K562 (cell line): ENCODE measurements around the gene SPEM2. TPM values are rescaled to one million over a fixed set of nuclear protein-coding genes. Genes with fewer than 3 reads are reported as not detected.

ENCODE experiments used
- ATAC-seq: fragments of 200-7000 bp; cut with Tn5 transposase; 3 replicates; pipeline ENCODE4 v1.9.1; 2020; ENCODE audit warnings: moderate library complexity
- BruUV-seq: library from RNA; stranded (reverse); fragments of 400-500 nt; replicated peaks from 2 replicates; lab custom pipeline; 2021; lab: Mats Ljungman, UMichigan
- CTCF ChIA-PET: fragments of 300-600 bp; formaldehyde crosslinking; extraction: SDS; loops from one replicate; lab custom pipeline; 2021; ENCODE audit warnings: low intra/inter-chr PET ratio; lab: Yijun Ruan, JAX
- POLR2A ChIA-PET: fragments of 300-600, 350-650 bp; sonication (Branson Sonifier 250); formaldehyde crosslinking; extraction: SDS; loops from one replicate; lab custom pipeline; 2021; ENCODE audit warnings: antibody characterized with exemption, inconsistent platforms; lab: Yijun Ruan, JAX
- DNase-seq, 4 experiments: peaks; one replicate each; pipeline versions ENCODE4 v3.0.0 to v3.0.0-alpha.2; 2011 to 2018; ENCODE audit warnings: low spot score in 3 of 4, mixed read lengths in 3 of 4; ENCODE audit errors: extremely low read depth in 1 of 4
- FAIRE-seq: peaks from 2 replicates; lab custom pipeline; 2011; peaks lifted over from hg19 to GRCh38; lab: Jason Lieb, UNC
- H2AFZ ChIP-seq: 2 replicates; pipeline ENCODE4 v1.6.0; 2011; ENCODE audit warnings: low read depth, low read length, control low read depth, inconsistent platforms
- H3K27ac ChIP-seq: fragments of 200-600 bp; 3 replicates; pipeline ENCODE4 v1.8.0; 2011; ENCODE audit warnings: low read depth, mild to moderate bottlenecking, control low read depth, inconsistent platforms, low read length, moderate library complexity, mixed read lengths; ENCODE audit errors: extremely low read depth
- H3K27me3 ChIP-seq, 2 experiments: fragments of 300-600 bp in 1 of 2; 2 replicates in 1 of 2; 3 replicates in 1 of 2; pipeline versions ENCODE4 v1.6.0 to v1.8.0; 2011; ENCODE audit warnings: inconsistent platforms in 2 of 2, low read length in 2 of 2, mild to moderate bottlenecking in 1 of 2, mixed read lengths in 1 of 2, moderate library complexity in 1 of 2; ENCODE audit not compliant: control insufficient read depth in 2 of 2, insufficient read depth in 2 of 2
- H3K36me3 ChIP-seq: fragments of 300-600 bp; 3 replicates; pipeline ENCODE4 v1.8.0; 2011; ENCODE audit warnings: mild to moderate bottlenecking, low read length, inconsistent platforms; ENCODE audit not compliant: control insufficient read depth, insufficient read depth
- H3K4me1 ChIP-seq, 2 experiments: fragments of 200-600 bp in 1 of 2; replicated peaks in 1 of 2; 2 replicates in 1 of 2; 3 replicates in 1 of 2; pipeline versions ENCODE4 v1.5.1 to v1.8.0; 2011; ENCODE audit warnings: inconsistent platforms in 2 of 2, low read length in 2 of 2, mild to moderate bottlenecking in 1 of 2, mixed read lengths in 1 of 2, moderate library complexity in 1 of 2; ENCODE audit not compliant: control insufficient read depth in 2 of 2, insufficient read depth in 2 of 2
- H3K4me2 ChIP-seq: 2 replicates; pipeline ENCODE4 v1.6.1; 2011; ENCODE audit warnings: low read length, control low read depth, inconsistent platforms, mixed read lengths; ENCODE audit not compliant: insufficient read depth
- H3K4me3 ChIP-seq: fragments of 200-600 bp; sonication (generic), shearing (Covaris generic); 2 replicates; pipeline ENCODE4 v1.5.1; 2016; ENCODE audit warnings: control low read depth, inconsistent platforms
- H3K79me2 ChIP-seq: fragments of 200-600 bp; 3 replicates; pipeline ENCODE4 v1.8.0; 2011; ENCODE audit warnings: low read length, inconsistent platforms; ENCODE audit not compliant: control insufficient read depth, insufficient read depth
- H3K9ac ChIP-seq, 2 experiments: 2 replicates each; pipeline versions ENCODE4 v1.6.0 to v1.6.1; 2011; ENCODE audit warnings: low read depth in 2 of 2, low read length in 2 of 2, control low read depth in 1 of 2, inconsistent platforms in 1 of 2, mild to moderate bottlenecking in 1 of 2, mixed read lengths in 1 of 2; ENCODE audit not compliant: insufficient read depth in 1 of 2
- H3K9me1 ChIP-seq: one replicate; pipeline ENCODE4 v1.6.0; 2011; ENCODE audit warnings: inconsistent platforms, mild to moderate bottlenecking, low read length, moderate library complexity; ENCODE audit not compliant: control insufficient read depth, insufficient read depth
- H3K9me3 ChIP-seq: replicated peaks from 2 replicates; pipeline ENCODE4 v1.5.1; 2011; ENCODE audit warnings: low read depth, low read length, inconsistent platforms; ENCODE audit not compliant: control insufficient read depth, insufficient read depth
- H4K20me1 ChIP-seq: replicated peaks from 2 replicates; pipeline ENCODE4 v1.6.1; 2011; ENCODE audit warnings: low read length, inconsistent platforms, mixed read lengths; ENCODE audit not compliant: control insufficient read depth, insufficient read depth
- ARID2 ChIP-seq: fragments of 450-650 bp; IDR thresholded peaks from 2 replicates; pipeline ENCODE4 v1.6.1; 2017; ENCODE audit warnings: antibody characterized with exemption, mild to moderate bottlenecking
- CHCHD3 ChIP-seq: fragments of 250-450 bp; sonication (Bioruptor Pico); IDR thresholded peaks from 2 replicates; pipeline ENCODE4 v2.1.2; 2022; ENCODE audit warnings: mild to moderate bottlenecking
- CXXC5 ChIP-seq: fragments of 250-450 bp; sonication (Bioruptor Pico); IDR thresholded peaks from 2 replicates; pipeline ENCODE4 v1.8.0; 2022; ENCODE audit warnings: inconsistent platforms, mild to moderate bottlenecking, moderate library complexity
- E2F5 ChIP-seq: sonication (generic); formaldehyde crosslinking; IDR thresholded peaks from 2 replicates; pipeline ENCODE4 v1.8.0; 2022; ENCODE audit warnings: mild to moderate bottlenecking, missing genetic modification reagents
- FOXJ2 ChIP-seq: fragments of 200-800 bp; sonication (Bioruptor generic); IDR thresholded peaks from 2 replicates; pipeline ENCODE4 v1.6.1; 2016; ENCODE audit warnings: missing genetic modification characterization, missing compliant biosample characterization
- MCM3 ChIP-seq: fragments of 450-650 bp; IDR thresholded peaks from 2 replicates; pipeline ENCODE4 v1.6.1; 2016
- RBM22 ChIP-seq: fragments of 200-400 bp; formaldehyde crosslinking; IDR thresholded peaks from 2 replicates; pipeline ENCODE4 v1.6.1; 2018; ENCODE audit warnings: low read length, low read depth; ENCODE audit not compliant: poor library complexity, severe bottlenecking
- RBM39 ChIP-seq: fragments of 200-400 bp; formaldehyde crosslinking; optimal IDR thresholded peaks from 2 replicates; pipeline ENCODE3; 2018; ENCODE audit warnings: low read depth, low read length
- TCF7L2 ChIP-seq: fragments of 150-350 bp; IDR thresholded peaks from 2 replicates; pipeline ENCODE4 v1.6.1; 2016; ENCODE audit warnings: low read depth, mild to moderate bottlenecking, low read length, moderate library complexity
- THRB ChIP-seq: fragments of 450-650 bp; formaldehyde crosslinking; conservative IDR thresholded peaks from 2 replicates; pipeline ENCODE4 v1.4.0; 2022; ENCODE audit warnings: mild to moderate bottlenecking, missing genetic modification characterization
- ZZZ3 ChIP-seq: fragments of 450-650 bp; IDR thresholded peaks from 2 replicates; pipeline ENCODE4 v1.6.1; 2016; ENCODE audit warnings: antibody characterized with exemption, mild to moderate bottlenecking, moderate library complexity
- WGBS: fragments of 100-300 bp; shearing (Covaris generic); methylation state at CpG from one replicate; pipeline ENCODE4 v1.1.6; 2016; ENCODE audit warnings: low coverage, mixed read lengths; ENCODE audit not compliant: insufficient coverage; ENCODE audit errors: missing lambda C conversion rate; 5-methylcytosine and 5-hydroxymethylcytosine counted together
- in situ Hi-C: fragments of 300-500 bp; cut with MboI; formaldehyde crosslinking; loops from 4 replicates; pipeline ENCODE4 v1.15.0; 2018; ENCODE audit warnings: inconsistent platforms, mixed read lengths
- intact Hi-C: fragments of 100-400 bp; cut with micrococcal nuclease; formaldehyde crosslinking; loops from 2 replicates; pipeline ENCODE4 v1.14.2; 2022
- polyA plus RNA-seq, 8 experiments: library from polyadenylated mRNA; depleted of rRNA in 4 of 8; stranded (reverse) in 5 of 8; unstranded in 3 of 8; fragments of >200 nt; fragmentation: Nextera tagmentation in 2 of 8; fragmentation: Illumina TruSeq in 1 of 8; extraction: Ambion mirVana in 2 of 8; extraction: Trizol in 1 of 8; gene quantifications; 2 replicates each; pipeline versions ENCODE4 v1.2.1 to v1.2.3, GENCODE V29; 2011 to 2014; ENCODE audit warnings: inconsistent platforms in 1 of 8, missing spikeins in 1 of 8
- total RNA-seq, 7 experiments: library from RNA; depleted of rRNA in 6 of 7; stranded (reverse); fragments of >200 nt in 6 of 7; fragmentation: Illumina TruSeq in 2 of 7; extraction: Trizol in 2 of 7; gene quantifications; 2 replicates each; pipeline versions ENCODE4 v1.2.1 to v1.2.3, GENCODE V29; 2011 to 2021; ENCODE audit warnings: low replicate concordance in 1 of 7

The SPEM2 gene
- total and polyA plus RNA-seq, 9 of the 15 experiments (the other 6 are each of a cell fraction or from before 2014, with no cell fraction given) = not detected

- no peak for FAIRE-seq
- H3K9me1 ChIP-seq = no peaks in the 10 kb centered on the region
- H3K79me2 ChIP-seq = no peaks in the 10 kb centered on the region; the same call in 2 of the 3 replicates
- WGBS = 54% methylated on average over 3 of the region's 23 CpGs
- CTCF ChIA-PET = no interaction called here
- H3K9ac ChIP-seq = no peak overlapping the region
- no peak overlapping the region for H3K4me3 ChIP-seq
- ATAC-seq = no peak
- peaks cover 8% of the 10 kb centered on the region; the same call in 1 of the 3 replicates for H3K36me3 ChIP-seq
- no TSS peak for BruUV-seq
- TF ChIP-seq ZZZ3 (no peak), RBM39 (no peak), RBM22 (no peak), E2F5 (no peak), TCF7L2 (no peak), THRB (CRISPR knock-in tag) (no peak), CXXC5 (no peak), ARID2 (no peak), FOXJ2 (tag) (no peak), CHCHD3 (CRISPR knock-in tag) (no peak), MCM3 (no peak)
- no peaks in the 10 kb centered on the region for H4K20me1 ChIP-seq
- POLR2A ChIA-PET = no interaction called here
- no peak overlapping the region for H2AFZ ChIP-seq
- peaks cover 8 to 18% of the 10 kb centered on the region in 2 experiments; a peak in 4 of 5 replicates for H3K4me1 ChIP-seq
- H3K9me3 ChIP-seq = peaks cover under 1% of the 10 kb centered on the region; the same call in 1 of the 2 replicates
- no peaks in the 10 kb centered on the region for H3K27me3 ChIP-seq
- no peak overlapping the region for H3K4me2 ChIP-seq
- no peak overlapping the region for H3K27ac ChIP-seq
- intact Hi-C loops = no loop called here
- in situ Hi-C loops = no loop called here
- DNase-seq = no peak
Measured at GRCh38 chr17:7384489-7385081, 40.8 kb upstream of the SPEM2 start.
